HG03457 (cell line): ENCODE results near the gene ENOSF1.

Experiments used
- ATAC-seq: cut with Tn5 transposase; IDR thresholded peaks from one replicate; pipeline ENCODE4 v1.9.1; 2021; ENCODE audit warnings: moderate number of reproducible peaks; ENCODE audit not compliant: unreplicated experiment

ENOSF1 gene

DNA sequence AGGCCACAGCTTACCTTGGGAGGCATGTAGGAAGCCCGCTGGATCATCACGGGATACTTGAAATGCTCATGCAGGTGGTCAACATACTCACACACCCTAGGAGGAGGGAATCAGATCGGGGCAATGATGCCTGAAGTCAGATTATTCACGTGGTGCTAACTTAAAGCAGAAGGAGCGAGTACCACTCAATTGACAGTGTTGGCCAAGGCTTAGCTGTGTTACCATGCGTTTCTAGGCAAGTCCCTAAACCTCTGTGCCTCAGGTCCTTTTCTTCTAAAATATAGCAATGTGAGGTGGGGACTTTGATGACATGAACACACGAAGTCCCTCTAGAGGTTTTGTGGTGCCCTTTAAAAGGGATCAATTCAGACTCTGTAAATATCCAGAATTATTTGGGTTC lies 37.1 kb downstream of the ENOSF1 start:
- no peak for ATAC-seq

DNA sequence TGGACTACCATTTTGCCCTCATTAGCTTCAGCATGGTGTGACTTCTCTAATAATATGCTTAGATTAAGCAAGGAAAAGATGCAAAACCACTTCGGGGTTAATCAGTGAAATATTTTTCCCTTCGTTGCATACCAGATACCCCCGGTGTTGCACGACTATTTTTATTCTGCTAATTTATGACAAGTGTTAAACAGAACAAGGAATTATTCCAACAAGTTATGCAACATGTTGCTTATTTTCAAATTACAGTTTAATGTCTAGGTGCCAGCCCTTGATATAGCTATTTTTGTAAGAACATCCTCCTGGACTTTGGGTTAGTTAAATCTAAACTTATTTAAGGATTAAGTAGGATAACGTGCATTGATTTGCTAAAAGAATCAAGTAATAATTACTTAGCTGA lies 38.7 kb downstream of the ENOSF1 start:
- ATAC-seq: no peak

GRCh38 chr18:673317-673716 lies 39.1 kb downstream of the ENOSF1 start:
- ATAC-seq: no peak

DNA sequence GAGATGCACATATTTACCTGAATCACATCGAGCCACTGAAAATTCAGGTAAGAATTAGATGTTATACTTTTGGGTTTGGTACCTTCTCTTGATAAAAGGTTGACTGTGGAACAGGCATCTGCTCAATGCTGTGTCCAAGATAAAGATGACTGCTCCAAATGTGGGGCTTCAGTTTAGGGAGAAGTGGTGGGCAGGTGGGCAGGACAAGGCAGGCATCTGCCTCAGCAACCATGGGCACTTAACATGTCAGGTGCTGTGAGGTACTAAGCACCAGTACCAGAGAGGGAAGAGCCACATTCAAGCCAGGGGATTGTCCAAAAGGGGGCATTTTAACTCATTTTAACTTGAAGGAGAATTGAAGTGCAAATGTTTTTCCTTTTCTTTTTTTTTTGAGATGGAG lies 41.0 kb downstream of the ENOSF1 start:
- ATAC-seq: no peak

DNA sequence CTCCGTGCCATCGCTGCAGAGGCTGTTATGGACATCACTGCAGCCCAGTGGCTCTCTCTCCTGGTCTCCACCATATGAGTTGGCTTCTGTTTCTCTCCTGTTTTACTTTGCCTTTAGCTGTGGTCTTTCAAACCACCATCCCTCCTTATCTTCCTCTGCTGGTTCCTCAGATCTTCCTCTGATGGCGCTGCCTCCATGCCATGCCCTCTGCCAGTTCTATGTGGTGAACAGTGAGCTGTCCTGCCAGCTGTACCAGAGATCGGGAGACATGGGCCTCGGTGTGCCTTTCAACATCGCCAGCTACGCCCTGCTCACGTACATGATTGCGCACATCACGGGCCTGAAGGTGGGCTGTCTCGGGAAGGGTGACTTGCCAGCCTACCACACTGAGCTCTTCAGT lies 41.9 kb downstream of the ENOSF1 start:
- no peak for ATAC-seq

- ATAC-seq: no peak
Observed at GRCh38 chr18:669077-669476, 43.4 kb downstream of the ENOSF1 start.

GRCh38 chr18:668260-668659 lies 44.2 kb downstream of the ENOSF1 start:
- no peak for ATAC-seq

DNA sequence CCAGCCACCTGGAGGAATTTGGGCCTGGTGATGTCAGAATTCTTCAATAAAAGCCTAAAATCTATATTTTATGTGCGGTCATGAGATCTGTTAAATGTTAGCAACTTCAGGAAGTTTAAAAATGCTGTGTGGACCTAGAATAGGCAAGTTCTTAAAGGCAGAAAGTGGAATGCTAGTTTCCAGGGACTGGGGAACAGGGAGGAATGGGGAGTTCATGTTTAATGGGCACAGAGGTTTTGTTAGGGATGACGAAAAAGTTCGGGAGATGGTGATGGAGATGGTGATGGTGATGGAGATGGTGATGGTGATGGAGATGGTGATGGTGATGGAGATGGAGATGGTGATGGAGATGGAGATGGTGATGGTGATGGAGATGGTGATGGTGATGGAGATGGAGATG lies 45.8 kb downstream of the ENOSF1 start:
- ATAC-seq: no peak

DNA sequence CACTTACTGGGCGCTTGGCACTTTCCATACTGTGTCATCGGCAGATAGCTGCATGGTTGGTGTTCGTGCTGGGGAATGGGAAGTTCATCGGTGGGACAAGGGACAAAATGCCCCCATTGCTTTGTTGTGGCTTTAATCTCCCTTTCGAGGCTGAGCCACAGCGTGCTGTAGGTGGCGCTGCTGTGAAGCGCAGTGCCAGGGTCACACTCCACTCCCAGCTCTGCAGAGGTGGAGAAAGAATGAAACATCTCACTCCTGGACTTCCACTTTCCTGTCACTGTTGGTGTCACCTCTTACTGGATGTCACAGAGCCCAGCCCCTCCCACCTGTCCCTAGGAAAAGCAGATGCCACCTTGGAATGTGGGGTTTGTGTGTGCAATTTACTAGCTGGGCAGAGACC lies 46.3 kb downstream of the ENOSF1 start:
- no peak for ATAC-seq

GRCh38 chr18:662197-662596 lies 50.2 kb downstream of the ENOSF1 start:
- ATAC-seq: no peak

- no peak for ATAC-seq
Observed at GRCh38 chr18:659597-659996, 52.8 kb downstream of the ENOSF1 start.

DNA sequence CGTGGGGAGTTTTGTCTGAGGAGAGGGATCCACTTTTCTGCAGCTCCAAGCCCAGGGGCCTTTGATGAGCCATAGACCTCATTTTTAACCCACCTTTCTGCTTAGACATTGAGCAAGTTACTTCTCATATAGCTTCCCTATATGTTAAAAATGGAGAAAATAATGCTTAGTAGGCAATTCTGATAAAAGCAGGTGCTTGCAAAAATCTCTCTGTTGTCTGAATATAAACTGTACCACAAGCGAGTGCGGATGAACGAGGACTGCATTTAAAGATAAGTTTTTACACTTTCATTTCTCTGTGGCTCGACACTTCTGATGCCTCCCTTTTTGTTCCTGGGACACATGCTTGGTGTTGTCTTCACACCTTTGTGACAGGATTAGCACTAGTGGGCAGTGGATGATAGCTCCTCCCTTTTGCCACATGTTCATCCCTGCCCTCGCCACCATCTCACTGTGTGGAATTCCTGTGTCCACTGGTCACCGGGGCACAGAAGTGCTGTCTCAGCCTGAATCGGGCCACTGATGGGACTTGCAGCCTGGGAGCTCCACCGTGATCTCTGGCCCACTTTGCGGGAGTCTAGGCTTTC lies 53.4 kb downstream of the ENOSF1 start:
- no peak for ATAC-seq

DNA sequence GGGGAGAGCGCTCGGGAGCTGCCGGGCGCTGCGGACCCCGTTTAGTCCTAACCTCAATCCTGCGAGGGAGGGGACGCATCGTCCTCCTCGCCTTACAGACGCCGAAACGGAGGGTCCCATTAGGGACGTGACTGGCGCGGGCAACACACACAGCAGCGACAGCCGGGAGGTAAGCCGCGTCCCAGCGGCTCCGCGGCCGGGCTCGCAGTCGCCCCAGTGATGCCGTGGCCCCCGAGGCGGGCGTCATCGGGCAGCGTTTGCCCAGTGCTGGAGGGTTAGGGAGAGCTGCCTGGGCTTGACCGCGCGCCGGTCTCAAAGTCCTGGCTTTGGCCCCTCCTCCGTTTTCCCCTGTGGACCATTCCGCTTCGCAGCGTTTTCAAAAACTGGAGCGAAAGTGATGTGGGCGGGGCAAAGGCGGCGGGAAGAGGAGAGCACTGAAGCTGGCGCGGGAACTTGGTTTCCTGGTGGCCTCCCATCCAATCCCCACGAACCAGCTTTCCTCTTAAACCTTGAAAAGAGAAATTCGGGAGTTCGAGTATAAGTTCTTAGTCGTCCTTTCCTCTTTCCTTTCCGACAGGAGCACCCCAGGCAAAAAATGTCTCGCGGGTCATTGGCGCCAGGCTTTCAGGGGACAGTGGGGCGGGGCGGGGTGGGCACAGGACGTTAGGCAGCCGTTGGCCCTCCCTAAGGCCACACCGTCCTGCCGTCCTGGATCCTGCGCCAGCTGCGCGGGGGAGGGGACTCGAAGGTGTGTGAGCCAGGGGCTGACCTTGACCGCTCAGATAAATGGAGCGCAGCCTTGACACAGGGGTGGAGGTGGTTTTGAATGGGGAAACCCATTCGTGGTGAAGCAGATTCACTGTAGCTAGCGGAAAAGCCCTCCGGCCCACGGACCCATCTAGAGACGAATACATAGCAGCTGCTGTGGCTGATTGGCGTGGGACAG lies 54.2 kb downstream of the ENOSF1 start:
- ATAC-seq: peak; percentile 54

DNA sequence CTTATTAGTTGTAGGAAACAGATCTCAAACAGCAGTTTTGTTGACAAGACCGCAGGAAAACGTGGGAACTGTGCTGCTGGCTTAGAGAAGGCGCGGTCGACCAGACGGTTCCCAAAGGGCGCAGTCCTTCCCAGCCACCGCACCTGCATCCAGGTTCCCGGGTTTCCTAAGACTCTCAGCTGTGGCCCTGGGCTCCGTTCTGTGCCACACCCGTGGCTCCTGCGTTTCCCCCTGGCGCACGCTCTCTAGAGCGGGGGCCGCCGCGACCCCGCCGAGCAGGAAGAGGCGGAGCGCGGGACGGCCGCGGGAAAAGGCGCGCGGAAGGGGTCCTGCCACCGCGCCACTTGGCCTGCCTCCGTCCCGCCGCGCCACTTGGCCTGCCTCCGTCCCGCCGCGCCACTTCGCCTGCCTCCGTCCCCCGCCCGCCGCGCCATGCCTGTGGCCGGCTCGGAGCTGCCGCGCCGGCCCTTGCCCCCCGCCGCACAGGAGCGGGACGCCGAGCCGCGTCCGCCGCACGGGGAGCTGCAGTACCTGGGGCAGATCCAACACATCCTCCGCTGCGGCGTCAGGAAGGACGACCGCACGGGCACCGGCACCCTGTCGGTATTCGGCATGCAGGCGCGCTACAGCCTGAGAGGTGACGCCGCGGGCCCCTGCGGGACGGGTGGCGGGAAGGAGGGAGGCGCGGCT lies 55.0 kb downstream of the ENOSF1 start, which contains the start of gene TYMS:
Gene TYMS, plus strand, starts transcription at position 343 of the 690 bp plus-strand sequence. Its CDS starts 90 bp downstream, at position 433.
- ATAC-seq: peak; percentile 35

DNA sequence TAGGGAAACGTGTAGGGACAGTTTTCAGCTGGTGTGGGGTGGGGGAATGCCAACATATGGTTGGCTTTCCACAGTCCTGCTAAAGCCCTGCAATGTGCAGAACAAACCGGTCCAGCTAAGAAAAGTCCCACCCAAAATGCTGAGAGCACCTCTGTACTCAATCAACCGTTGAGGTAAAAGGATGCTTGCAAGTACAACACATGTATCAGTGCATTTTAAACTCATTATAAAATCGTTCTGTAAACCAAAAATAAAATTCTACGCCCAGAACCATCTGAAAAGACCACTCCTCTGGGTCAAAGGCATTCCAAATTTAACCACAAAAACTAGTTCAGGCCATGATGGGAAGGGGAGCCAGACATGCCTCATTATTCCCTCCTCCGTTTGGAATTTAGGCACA lies 57.0 kb downstream of the ENOSF1 start:
- ATAC-seq: no peak

DNA sequence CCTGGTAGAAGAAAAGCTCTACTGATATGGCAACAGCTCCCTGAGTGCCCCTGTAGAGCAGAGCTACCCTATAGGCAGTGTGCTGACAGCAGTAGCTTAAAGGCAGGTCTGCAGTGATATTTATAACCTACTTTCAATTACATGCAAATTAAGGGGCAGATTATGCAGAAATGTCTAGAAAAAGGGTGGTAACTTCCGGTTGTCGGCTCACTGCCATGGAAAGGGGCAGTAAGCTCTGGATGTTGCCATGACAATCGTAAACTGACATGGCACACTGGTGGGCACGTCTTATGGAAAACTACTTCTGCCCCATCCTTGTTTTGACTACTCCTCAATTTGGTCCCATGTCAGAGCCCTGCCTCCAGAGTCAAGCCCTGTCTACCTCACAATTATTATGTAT lies 57.8 kb downstream of the ENOSF1 start:
- ATAC-seq: no peak

- no peak for ATAC-seq
Observed at GRCh38 chr18:653512-653911, 58.9 kb downstream of the ENOSF1 start.

GRCh38 chr18:652131-652530 lies 60.3 kb downstream of the ENOSF1 start:
- no peak for ATAC-seq

DNA sequence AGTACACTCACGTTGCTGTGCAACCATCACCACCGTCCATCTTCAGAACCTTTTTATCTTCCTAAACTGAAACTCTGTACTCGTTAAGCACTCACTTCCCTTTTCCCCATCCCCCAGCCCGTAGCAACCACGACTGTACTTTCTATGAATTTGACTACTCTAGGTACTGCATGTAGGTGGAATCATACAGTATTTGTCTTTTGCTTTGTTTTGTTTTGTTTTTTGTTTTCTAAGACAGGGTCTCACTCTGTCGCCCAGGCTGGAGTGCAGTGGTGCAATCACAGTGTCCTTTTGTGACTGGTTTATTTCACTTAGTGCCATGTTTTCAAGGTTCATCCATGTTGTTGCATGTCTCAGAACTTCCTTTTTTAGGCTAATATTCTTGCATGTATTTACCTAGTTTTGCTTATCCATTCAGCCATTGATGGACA lies 62.0 kb downstream of the ENOSF1 start:
- peak; percentile 90 for ATAC-seq

GRCh38 chr18:649341-649740 lies 63.1 kb downstream of the ENOSF1 start:
- ATAC-seq: no peak

- no peak for ATAC-seq
Observed at GRCh38 chr18:647304-647703, 65.1 kb downstream of the ENOSF1 start.
